ENCODE results near the gene FMN1.

FMN1 gene

GRCh38 chr15:32829436-32829835 lies 365.1 kb downstream of the FMN1 start:
- H3K4me1 Mint-ChIP-seq (ENCODE audit: low read depth): no peaks in the 10 kb centered on the region
- no peaks in the 10 kb centered on the region for H3K9me3 Mint-ChIP-seq (ENCODE audit: low read depth)
- H3K27ac Mint-ChIP-seq: no peak overlapping the region
- peaks cover 9% of the 10 kb centered on the region for H3K27me3 Mint-ChIP-seq
- no peak overlapping the region for H3K4me3 Mint-ChIP-seq
- no peaks in the 10 kb centered on the region for H3K36me3 Mint-ChIP-seq

- Mint-ChIP-seq H3K27me3 (peaks cover 9% of the 10 kb centered on the region), H3K4me1 (ENCODE audit: low read depth) (no peaks in the 10 kb centered on the region), H3K9me3 (ENCODE audit: low read depth) (no peaks in the 10 kb centered on the region), H3K27ac (no peak overlapping the region), H3K36me3 (no peaks in the 10 kb centered on the region), H3K4me3 (no peak overlapping the region)
Measured at GRCh38 chr15:32828507-32829186, 365.9 kb downstream of the FMN1 start.

- no peaks in the 10 kb centered on the region for H3K4me1 Mint-ChIP-seq (ENCODE audit: low read depth)
- no peaks in the 10 kb centered on the region for H3K36me3 Mint-ChIP-seq
- H3K4me3 Mint-ChIP-seq: no peak overlapping the region
- peaks cover 7% of the 10 kb centered on the region for H3K27me3 Mint-ChIP-seq
- no peaks in the 10 kb centered on the region for H3K9me3 Mint-ChIP-seq (ENCODE audit: low read depth)
- no peak overlapping the region for H3K27ac Mint-ChIP-seq
Measured at GRCh38 chr15:32826685-32827084, 367.8 kb downstream of the FMN1 start.

DNA sequence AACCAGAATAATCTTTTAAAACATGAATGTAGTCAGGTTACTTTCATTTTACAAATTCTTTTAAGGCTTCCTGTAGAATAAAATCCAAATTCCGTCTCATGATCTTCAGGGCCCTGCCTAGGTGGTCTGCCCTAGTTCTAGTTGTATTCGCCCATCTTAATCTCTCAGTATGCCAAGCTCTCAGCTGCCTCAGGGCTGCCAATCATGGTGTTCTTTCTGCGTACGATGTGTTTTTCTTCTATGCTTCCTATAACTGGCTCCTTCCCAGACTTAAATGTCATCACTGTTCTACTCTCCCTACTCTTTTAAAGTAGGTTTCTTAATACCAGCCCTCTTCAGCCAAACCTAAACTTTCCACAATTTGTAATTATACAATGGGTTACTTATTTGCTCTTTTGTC lies 369.3 kb downstream of the FMN1 start:
- H3K36me3 Mint-ChIP-seq: no peaks in the 10 kb centered on the region
- H3K4me1 Mint-ChIP-seq (ENCODE audit: low read depth): no peaks in the 10 kb centered on the region
- H3K9me3 Mint-ChIP-seq (ENCODE audit: low read depth): no peaks in the 10 kb centered on the region
- no peak overlapping the region for H3K27ac Mint-ChIP-seq
- peaks cover 5% of the 10 kb centered on the region for H3K27me3 Mint-ChIP-seq
- no peak overlapping the region for H3K4me3 Mint-ChIP-seq

GRCh38 chr15:32824777-32825176 lies 369.7 kb downstream of the FMN1 start:
- no peaks in the 10 kb centered on the region for H3K9me3 Mint-ChIP-seq (ENCODE audit: low read depth)
- H3K36me3 Mint-ChIP-seq: no peaks in the 10 kb centered on the region
- peaks cover 5% of the 10 kb centered on the region for H3K27me3 Mint-ChIP-seq
- H3K4me1 Mint-ChIP-seq (ENCODE audit: low read depth): no peaks in the 10 kb centered on the region
- no peak overlapping the region for H3K4me3 Mint-ChIP-seq
- no peak overlapping the region for H3K27ac Mint-ChIP-seq

DNA sequence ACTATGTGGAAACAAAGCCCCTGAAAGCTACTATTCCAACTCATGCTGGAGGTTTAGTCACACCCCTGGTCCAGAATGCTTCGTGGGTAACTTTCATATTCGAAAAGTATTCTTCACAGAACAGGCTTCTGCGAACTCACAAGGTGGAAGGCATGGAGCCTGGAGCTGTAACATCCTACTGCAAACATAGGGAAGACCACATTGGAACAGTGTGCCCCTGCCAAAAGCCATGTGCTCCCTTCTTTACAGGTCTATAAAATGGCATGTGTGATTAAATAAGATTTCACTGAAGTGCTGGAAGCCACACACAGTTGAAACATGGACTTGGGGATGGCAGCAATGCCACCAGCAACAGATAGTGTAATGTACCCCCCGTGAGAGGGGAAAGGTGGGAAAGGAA lies 370.8 kb downstream of the FMN1 start:
- no peaks in the 10 kb centered on the region for H3K9me3 Mint-ChIP-seq (ENCODE audit: low read depth)
- no peaks in the 10 kb centered on the region for H3K36me3 Mint-ChIP-seq

GRCh38 chr15:32822739-32823138 lies 371.8 kb downstream of the FMN1 start:
- H3K9me3 Mint-ChIP-seq (ENCODE audit: low read depth): no peaks in the 10 kb centered on the region
- H3K27me3 Mint-ChIP-seq: peaks cover 5% of the 10 kb centered on the region
- no peaks in the 10 kb centered on the region for H3K4me1 Mint-ChIP-seq (ENCODE audit: low read depth)
- H3K4me3 Mint-ChIP-seq: no peak overlapping the region
- no peaks in the 10 kb centered on the region for H3K36me3 Mint-ChIP-seq
- H3K27ac Mint-ChIP-seq: no peak overlapping the region

More for the DNA sequence above, 370.8 kb downstream of the FMN1 start:
- Mint-ChIP-seq H3K4me1 (ENCODE audit: low read depth) (no peaks in the 10 kb centered on the region), H3K4me3 (no peak overlapping the region), H3K27ac (no peak overlapping the region), H3K27me3 (peaks cover 5% of the 10 kb centered on the region)

GRCh38 chr15:32819448-32819847 lies 375.1 kb downstream of the FMN1 start:
- no peak overlapping the region for H3K27ac Mint-ChIP-seq
- H3K27me3 Mint-ChIP-seq: no peaks in the 10 kb centered on the region
- no peaks in the 10 kb centered on the region for H3K4me1 Mint-ChIP-seq (ENCODE audit: low read depth)
- no peaks in the 10 kb centered on the region for H3K9me3 Mint-ChIP-seq (ENCODE audit: low read depth)
- H3K36me3 Mint-ChIP-seq: no peaks in the 10 kb centered on the region
- H3K4me3 Mint-ChIP-seq: no peak overlapping the region

DNA sequence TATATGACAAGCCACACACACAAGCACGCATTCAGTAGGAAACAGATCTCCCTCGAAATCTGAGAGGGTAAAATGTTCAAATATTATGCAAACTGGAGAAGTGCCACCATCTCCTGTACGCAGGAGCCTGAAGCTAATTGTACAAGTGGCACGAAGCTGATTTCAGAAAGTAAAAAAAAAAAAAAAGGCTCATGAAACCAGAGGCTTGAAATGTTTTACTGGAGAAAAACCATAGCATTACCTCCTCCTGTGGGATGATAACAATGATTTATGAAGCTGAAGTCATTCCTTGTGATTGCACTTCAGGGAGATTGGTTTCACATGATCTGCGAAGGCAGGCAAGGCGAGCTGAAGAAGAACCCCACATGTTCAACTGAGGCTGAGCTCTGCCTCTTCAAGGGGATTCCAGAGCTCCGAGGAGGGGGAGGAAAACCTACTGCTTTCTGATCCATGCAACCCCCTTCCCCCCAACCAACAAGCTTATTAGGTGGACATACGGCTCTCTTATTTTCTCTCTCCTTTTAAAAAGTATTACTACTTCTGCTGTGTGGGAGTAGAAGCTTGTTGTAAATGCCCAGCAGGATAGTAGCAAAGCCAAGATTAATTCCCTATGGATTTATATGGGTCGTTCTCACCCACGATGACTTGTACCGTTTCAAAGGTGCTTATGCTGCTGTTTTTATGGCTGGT lies 375.6 kb downstream of the FMN1 start:
- Mint-ChIP-seq H3K9me3 (ENCODE audit: low read depth) (no peaks in the 10 kb centered on the region), H3K4me1 (ENCODE audit: low read depth) (no peaks in the 10 kb centered on the region), H3K36me3 (no peaks in the 10 kb centered on the region), H3K4me3 (no peak overlapping the region), H3K27ac (no peak overlapping the region), H3K27me3 (no peaks in the 10 kb centered on the region)

DNA sequence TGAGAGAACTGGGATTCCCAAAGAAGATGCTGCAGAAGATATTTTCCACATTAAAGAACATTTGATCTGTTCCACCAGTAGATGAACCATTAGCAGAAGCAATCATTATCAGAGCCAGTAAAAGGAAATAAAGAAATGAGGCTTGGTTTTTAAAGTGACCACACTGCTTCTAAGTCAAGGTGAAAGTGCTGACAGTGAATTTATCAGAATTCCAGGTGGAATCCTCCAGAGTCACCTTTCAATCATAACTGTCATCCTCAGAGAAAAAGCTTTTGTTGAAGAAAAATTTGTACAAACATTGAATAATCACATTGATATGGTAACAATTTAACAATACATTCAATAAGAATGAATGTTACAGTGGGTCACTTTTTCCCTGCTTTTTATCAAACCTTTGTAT lies 376.9 kb downstream of the FMN1 start:
- H3K4me1 Mint-ChIP-seq (ENCODE audit: low read depth): no peaks in the 10 kb centered on the region
- H3K4me3 Mint-ChIP-seq: no peak overlapping the region
- H3K9me3 Mint-ChIP-seq (ENCODE audit: low read depth): no peaks in the 10 kb centered on the region
- no peaks in the 10 kb centered on the region for H3K36me3 Mint-ChIP-seq
- no peak overlapping the region for H3K27ac Mint-ChIP-seq
- no peaks in the 10 kb centered on the region for H3K27me3 Mint-ChIP-seq

DNA sequence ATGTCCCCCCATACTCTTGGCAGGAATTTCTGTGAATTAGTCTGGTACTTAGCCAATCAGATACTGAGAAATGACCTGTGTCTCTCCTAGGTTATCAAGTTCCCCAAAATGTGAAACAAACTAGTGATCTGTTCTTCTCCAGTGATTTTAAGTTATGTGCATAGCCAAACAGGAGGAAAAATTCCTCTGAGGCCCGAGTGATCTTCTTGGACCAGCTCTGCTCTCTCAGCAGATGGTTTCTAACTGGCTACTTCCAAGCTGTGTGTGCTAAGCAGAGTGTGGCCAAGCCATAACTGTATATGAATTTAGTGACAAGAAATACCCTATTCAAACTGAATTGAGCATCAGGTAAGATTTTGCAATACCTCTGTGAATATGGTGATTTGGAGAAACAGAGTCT lies 387.2 kb downstream of the FMN1 start:
- H3K4me1 Mint-ChIP-seq (ENCODE audit: low read depth): peaks cover 5% of the 10 kb centered on the region
- H3K4me3 Mint-ChIP-seq: no peak overlapping the region
- peaks cover 2% of the 10 kb centered on the region for H3K36me3 Mint-ChIP-seq

GRCh38 chr15:32803631-32804030 lies 390.9 kb downstream of the FMN1 start:
- Mint-ChIP-seq H3K9me3 (ENCODE audit: low read depth) (peaks cover 5% of the 10 kb centered on the region), H3K4me1 (ENCODE audit: low read depth) (peaks cover 8% of the 10 kb centered on the region), H3K27ac (no peak overlapping the region), H3K4me3 (no peak overlapping the region), H3K36me3 (peaks cover 2% of the 10 kb centered on the region), H3K27me3 (peaks cover 8% of the 10 kb centered on the region)

More for the DNA sequence above, 387.2 kb downstream of the FMN1 start:
- Mint-ChIP-seq H3K9me3 (ENCODE audit: low read depth) (peaks cover 5% of the 10 kb centered on the region), H3K27me3 (peaks cover 9% of the 10 kb centered on the region), H3K27ac (no peak overlapping the region)

- H3K9me3 Mint-ChIP-seq (ENCODE audit: low read depth): peaks cover 5% of the 10 kb centered on the region
- no peak overlapping the region for H3K27ac Mint-ChIP-seq
- peaks cover 9% of the 10 kb centered on the region for H3K27me3 Mint-ChIP-seq
- H3K4me3 Mint-ChIP-seq: no peak overlapping the region
- peaks cover 8% of the 10 kb centered on the region for H3K4me1 Mint-ChIP-seq (ENCODE audit: low read depth)
- H3K36me3 Mint-ChIP-seq: peaks cover 2% of the 10 kb centered on the region
Measured at GRCh38 chr15:32802286-32802936, 392.1 kb downstream of the FMN1 start.

- Mint-ChIP-seq H3K4me3 (no peak overlapping the region), H3K27ac (no peak overlapping the region), H3K27me3 (peaks cover 9% of the 10 kb centered on the region), H3K9me3 (ENCODE audit: low read depth) (peaks cover 5% of the 10 kb centered on the region), H3K4me1 (ENCODE audit: low read depth) (peaks cover 8% of the 10 kb centered on the region), H3K36me3 (peaks cover 2% of the 10 kb centered on the region)
Measured at GRCh38 chr15:32799936-32800535, 394.5 kb downstream of the FMN1 start.

DNA sequence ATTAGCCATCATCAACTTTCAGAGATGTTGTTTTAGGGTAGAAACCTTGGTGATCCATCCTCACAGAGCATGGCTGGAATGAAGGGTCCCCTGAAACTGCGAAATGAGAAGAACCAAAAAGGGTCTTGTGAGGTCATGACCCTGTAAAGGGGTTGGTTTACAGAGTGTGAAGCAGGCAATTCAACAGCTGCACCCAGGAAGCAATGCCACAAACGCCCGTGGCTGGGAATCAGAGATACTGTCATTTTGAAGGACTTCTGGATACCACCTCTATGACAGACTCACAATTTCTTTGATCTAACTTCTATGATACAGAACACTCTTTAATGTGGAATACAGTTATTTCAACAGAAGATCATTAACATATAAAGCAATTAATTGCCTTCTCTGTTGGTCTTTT lies 397.7 kb downstream of the FMN1 start:
- H3K27ac Mint-ChIP-seq: no peak overlapping the region
- no peak overlapping the region for H3K4me3 Mint-ChIP-seq
- peaks cover 4% of the 10 kb centered on the region for H3K27me3 Mint-ChIP-seq
- no peaks in the 10 kb centered on the region for H3K9me3 Mint-ChIP-seq (ENCODE audit: low read depth)
- H3K36me3 Mint-ChIP-seq: no peaks in the 10 kb centered on the region
- no peaks in the 10 kb centered on the region for H3K4me1 Mint-ChIP-seq (ENCODE audit: low read depth)

Measured in activated naive CD8-positive, alpha-beta T cell (primary cell).